ENCODE measurements around the gene CCDC116.

- TF ChIP-seq PKNOX1 (IDR thresholded peaks at IDR 0.05), result no peak
- no peak for TF ChIP-seq SP1 (IDR thresholded peaks at IDR 0.05)
- no peak for TF ChIP-seq FOXA1 (IDR thresholded peaks at IDR 0.05)
- no peak for TF ChIP-seq ZNF384 (IDR thresholded peaks at IDR 0.05)
- TF ChIP-seq SUZ12 (IDR thresholded peaks at IDR 0.05), result no peak
- no peak for TF ChIP-seq ARNT (IDR thresholded peaks at IDR 0.05)
- no peak for TF ChIP-seq TARDBP (IDR thresholded peaks at IDR 0.05)
Measured at GRCh38 chr22:21652547-21653545, 20.3 kb downstream of the CCDC116 start.
